ENCODE results near the gene PIK3AP1. TPM values are rescaled to one million over a fixed set of nuclear protein-coding genes. Genes with fewer than 3 reads are reported as not detected.

Gene PIK3AP1
- total and polyA plus RNA-seq, 2 of the 13 experiments (the other 11 are each of a cell fraction or from before 2014, with no cell fraction given), result 3.6 to 13.8 TPM

GRCh38 chr10:96673318-96674099 lies 46.8 kb downstream of the PIK3AP1 start (continued):
- TF ChIP-seq ZFAT (CRISPR knock-in tag; conservative IDR thresholded peaks at IDR 0.05), result no peak
- no peak for TF ChIP-seq ZNF12 (CRISPR knock-in tag; IDR thresholded peaks at IDR 0.05)
- TF ChIP-seq ZHX1 (CRISPR knock-in tag; IDR thresholded peaks at IDR 0.05; ENCODE audit: low read depth), result peak; percentile 30; the same call in 1 of the 2 replicates
- no peak for TF ChIP-seq ATF6 (CRISPR knock-in tag; conservative IDR thresholded peaks at IDR 0.05)
- no peak for TF ChIP-seq JARID2 (CRISPR knock-in tag; IDR thresholded peaks at IDR 0.05; ENCODE audit: insufficient replicate concordance)
- TF ChIP-seq ZNF451 (CRISPR knock-in tag; IDR thresholded peaks at IDR 0.05), result no peak
- TF ChIP-seq ZNF619 (CRISPR knock-in tag; IDR thresholded peaks at IDR 0.05), result no peak
- TF ChIP-seq ZBTB21 (CRISPR knock-in tag; IDR thresholded peaks at IDR 0.05), result no peak
- TF ChIP-seq STAT5B (CRISPR knock-in tag; IDR thresholded peaks at IDR 0.05), result no peak
- peak; percentile 80 for TF ChIP-seq ZNF263 (CRISPR knock-in tag; IDR thresholded peaks at IDR 0.05)
- no peak for TF ChIP-seq SAFB2 (CRISPR knock-in tag; IDR thresholded peaks at IDR 0.05; ENCODE audit: borderline replicate concordance, low read depth)
- no peak for TF ChIP-seq MNT (IDR thresholded peaks at IDR 0.05)
- no peak for TF ChIP-seq ZNF577 (CRISPR knock-in tag; IDR thresholded peaks at IDR 0.05; ENCODE audit: borderline replicate concordance, low read depth)
- no peak for TF ChIP-seq ATF4 (CRISPR knock-in tag; IDR thresholded peaks at IDR 0.05)
- TF ChIP-seq KLF11 (CRISPR knock-in tag; IDR thresholded peaks at IDR 0.05), result no peak
- TF ChIP-seq ZNF20 (CRISPR knock-in tag; IDR thresholded peaks at IDR 0.05), result no peak
- peak; percentile 92 for TF ChIP-seq PRDM10 (CRISPR knock-in tag; IDR thresholded peaks at IDR 0.05; ENCODE audit: low read depth)
- no peak for TF ChIP-seq ZNF232 (CRISPR knock-in tag; IDR thresholded peaks at IDR 0.05; ENCODE audit: borderline replicate concordance)
